ACC112 (cell line): ENCODE results near the gene MTFP1.

Experiments
- H2AFZ ChIP-seq: fragments of 200-600 bp; sonication (generic); one replicate; pipeline ENCODE4 v1.6.0; 2017; ENCODE audit warnings: antibody characterized with exemption, low read length; ENCODE audit not compliant: unreplicated experiment
- H3K27ac ChIP-seq: fragments of 200-600 bp; sonication (generic); 2 replicates; pipeline ENCODE4 v1.5.1; 2014; ENCODE audit warnings: low read depth, mild to moderate bottlenecking, antibody characterized with exemption, low read length, moderate library complexity
- H3K27me3 ChIP-seq: fragments of 200-600 bp; sonication (generic); 2 replicates; pipeline ENCODE4 v1.6.1; 2014; ENCODE audit warnings: mild to moderate bottlenecking, antibody characterized with exemption, low read length, moderate library complexity, mixed read lengths; ENCODE audit not compliant: insufficient read depth
- H3K36me3 ChIP-seq: fragments of 200-600 bp; sonication (generic); 2 replicates; pipeline ENCODE4 v1.6.1; 2016; ENCODE audit warnings: mild to moderate bottlenecking, antibody characterized with exemption, low read length, moderate library complexity, mixed read lengths; ENCODE audit not compliant: insufficient read depth
- H3K4me1 ChIP-seq: fragments of 200-600 bp; sonication (generic); one replicate; pipeline ENCODE4 v1.6.1; 2016; ENCODE audit warnings: low read length, mixed read lengths; ENCODE audit not compliant: insufficient read depth, unreplicated experiment, control insufficient read depth
- H3K4me3 ChIP-seq: fragments of 200-600 bp; sonication (generic); 2 replicates; pipeline ENCODE4 v1.5.1; 2014; ENCODE audit warnings: mild to moderate bottlenecking, low read depth, low read length
- H3K79me2 ChIP-seq: fragments of 200-600 bp; sonication (generic); one replicate; pipeline ENCODE4 v1.6.0; 2016; ENCODE audit warnings: low read length; ENCODE audit not compliant: control insufficient read depth, unreplicated experiment, insufficient read depth

The MTFP1 gene

DNA sequence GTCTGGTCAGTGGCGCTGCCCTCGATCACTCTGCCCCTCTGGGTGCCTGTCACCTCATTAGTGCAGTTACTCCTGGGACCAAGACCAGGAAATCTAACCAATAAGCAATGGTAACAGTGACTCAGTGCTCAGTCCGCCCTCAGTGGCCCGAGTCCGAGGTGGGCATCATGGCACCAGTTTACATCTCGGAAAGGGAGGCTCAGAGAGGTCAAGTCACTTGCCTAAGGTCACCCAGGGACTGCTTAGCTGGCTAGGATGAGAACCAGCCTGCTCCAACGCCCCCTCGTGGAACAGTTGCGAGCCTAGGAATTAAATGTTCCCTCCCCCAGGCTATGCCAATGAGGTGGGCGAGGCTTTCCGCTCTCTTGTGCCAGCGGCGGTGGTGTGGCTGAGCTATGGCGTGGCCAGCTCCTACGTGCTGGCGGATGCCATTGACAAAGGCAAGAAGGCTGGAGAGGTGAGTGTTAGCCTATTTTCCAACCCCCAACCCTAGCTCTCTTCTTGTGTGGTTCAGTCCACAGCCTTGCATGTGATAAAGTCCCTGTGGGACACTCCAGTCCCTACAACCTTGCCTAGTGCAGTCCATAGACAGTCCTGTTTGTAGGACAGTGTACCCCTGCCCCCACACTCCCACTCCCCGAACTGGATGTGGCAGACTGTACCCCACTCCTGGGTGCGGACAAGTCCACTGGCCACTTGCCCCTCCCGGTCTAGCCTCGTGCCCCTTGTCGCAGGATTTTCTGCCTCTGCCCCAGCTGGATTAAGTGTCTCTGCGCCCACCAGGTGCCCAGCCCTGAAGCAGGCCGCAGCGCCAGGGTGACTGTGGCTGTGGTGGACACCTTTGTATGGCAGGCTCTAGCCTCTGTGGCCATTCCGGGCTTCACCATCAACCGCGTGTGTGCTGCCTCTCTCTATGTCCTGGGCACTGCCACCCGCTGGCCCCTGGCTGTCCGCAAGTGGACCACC lies 1.1 kb downstream of the MTFP1 start:
- Histone ChIP-seq H3K27me3 (no peaks in the 10 kb centered on the region), H2AFZ (no peak overlapping the region), H3K27ac (peak overlapping the region; percentile 100), H3K79me2 (peaks cover 6% of the 10 kb centered on the region), H3K4me1 (peaks cover 31% of the 10 kb centered on the region), H3K36me3 (peaks cover 10% of the 10 kb centered on the region; the same call in 1 of the 2 replicates), H3K4me3 (peak overlapping the region; percentile 79)

DNA sequence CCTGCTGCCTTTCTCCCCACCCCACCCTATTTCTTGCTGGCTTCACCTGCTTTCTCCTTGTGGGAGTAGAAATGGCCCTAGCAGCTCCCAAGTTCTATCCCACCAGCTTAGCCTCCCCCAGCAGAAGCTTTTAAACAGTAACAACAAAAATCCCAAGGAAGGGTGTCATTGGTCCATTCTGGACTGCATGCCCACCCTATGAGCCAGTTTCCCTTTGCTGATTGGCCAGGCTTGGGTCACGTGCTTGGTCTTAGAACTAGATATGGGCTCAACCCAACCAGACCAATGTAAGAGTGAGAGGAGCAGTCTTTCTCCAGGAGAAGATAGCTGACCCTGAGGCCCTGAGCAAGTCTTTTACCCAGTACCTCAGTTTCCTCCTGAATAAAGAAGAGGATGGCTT lies 2.3 kb downstream of the MTFP1 start:
- Histone ChIP-seq H3K27ac (no peak overlapping the region), H3K4me3 (no peak overlapping the region), H3K79me2 (no peaks in the 10 kb centered on the region), H2AFZ (no peak overlapping the region), H3K4me1 (peaks cover 20% of the 10 kb centered on the region), H3K36me3 (peaks cover 10% of the 10 kb centered on the region; the same call in 1 of the 2 replicates), H3K27me3 (no peaks in the 10 kb centered on the region)

GRCh38 chr22:30429887-30430286 lies 4.3 kb downstream of the MTFP1 start:
- H3K4me3 ChIP-seq, result no peak overlapping the region
- H3K27ac ChIP-seq, result no peak overlapping the region
- H3K36me3 ChIP-seq, result peaks cover 10% of the 10 kb centered on the region; the same call in 1 of the 2 replicates
- H3K4me1 ChIP-seq, result peaks cover 9% of the 10 kb centered on the region
- no peaks in the 10 kb centered on the region for H3K27me3 ChIP-seq
- no peak overlapping the region for H2AFZ ChIP-seq
- H3K79me2 ChIP-seq, result no peaks in the 10 kb centered on the region

DNA sequence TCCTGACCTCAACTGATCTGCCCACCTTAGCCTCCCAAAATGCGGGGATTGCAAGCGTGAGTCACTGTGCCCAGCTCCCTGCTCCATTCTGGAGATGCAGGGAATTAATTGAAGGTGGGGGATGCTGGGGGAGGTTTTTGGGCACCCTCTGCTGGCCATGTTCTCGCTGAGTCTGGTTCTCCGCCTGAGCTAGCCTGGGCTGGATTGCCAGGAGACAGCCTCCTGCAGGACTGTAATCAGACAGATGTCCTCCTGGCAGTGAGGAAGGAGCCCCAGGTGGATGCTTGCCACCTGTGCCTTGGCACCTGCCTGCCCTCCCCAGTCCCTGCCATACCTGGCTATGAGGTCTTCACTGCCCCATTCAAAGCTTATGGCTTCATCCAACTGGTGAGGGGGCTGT lies 5.4 kb downstream of the MTFP1 start:
- no peaks in the 10 kb centered on the region for H3K27me3 ChIP-seq
- no peak overlapping the region for H2AFZ ChIP-seq
- H3K4me1 ChIP-seq, result peaks cover 6% of the 10 kb centered on the region
- peaks cover 10% of the 10 kb centered on the region; the same call in 1 of the 2 replicates for H3K36me3 ChIP-seq
- no peaks in the 10 kb centered on the region for H3K79me2 ChIP-seq
- H3K4me3 ChIP-seq, result no peak overlapping the region
- no peak overlapping the region for H3K27ac ChIP-seq

DNA sequence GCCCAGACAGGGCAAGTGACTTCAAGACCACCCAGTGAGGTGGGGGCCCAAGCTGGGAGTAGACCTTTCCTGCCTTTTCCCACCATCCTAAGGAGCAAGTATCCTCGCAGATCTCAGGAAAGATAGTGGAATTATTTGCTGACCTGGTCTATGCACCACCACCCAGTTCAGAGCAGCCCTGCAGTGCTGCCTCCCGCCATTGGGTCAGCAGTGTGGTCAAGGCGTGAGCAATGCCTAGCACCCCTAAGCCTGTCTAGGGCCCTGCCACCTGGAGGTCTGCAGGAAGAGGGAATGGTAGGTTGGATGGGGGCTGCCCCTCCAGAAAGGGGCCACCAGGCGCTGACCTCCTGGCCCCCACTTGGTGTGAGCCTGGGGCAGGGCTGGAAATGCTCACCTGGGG lies 6.5 kb downstream of the MTFP1 start:
- Histone ChIP-seq H2AFZ (no peak overlapping the region), H3K36me3 (peaks cover 9% of the 10 kb centered on the region; the same call in 1 of the 2 replicates), H3K27me3 (no peaks in the 10 kb centered on the region), H3K4me1 (peaks cover 2% of the 10 kb centered on the region), H3K79me2 (no peaks in the 10 kb centered on the region), H3K4me3 (no peak overlapping the region), H3K27ac (no peak overlapping the region)

GRCh38 chr22:30432520-30432919 lies 7.0 kb downstream of the MTFP1 start:
- H3K27ac ChIP-seq, result no peak overlapping the region
- no peak overlapping the region for H3K4me3 ChIP-seq
- no peaks in the 10 kb centered on the region for H3K79me2 ChIP-seq
- H3K36me3 ChIP-seq, result peaks cover 4% of the 10 kb centered on the region; the same call in 1 of the 2 replicates
- H2AFZ ChIP-seq, result no peak overlapping the region
- no peaks in the 10 kb centered on the region for H3K27me3 ChIP-seq
- H3K4me1 ChIP-seq, result no peaks in the 10 kb centered on the region

DNA sequence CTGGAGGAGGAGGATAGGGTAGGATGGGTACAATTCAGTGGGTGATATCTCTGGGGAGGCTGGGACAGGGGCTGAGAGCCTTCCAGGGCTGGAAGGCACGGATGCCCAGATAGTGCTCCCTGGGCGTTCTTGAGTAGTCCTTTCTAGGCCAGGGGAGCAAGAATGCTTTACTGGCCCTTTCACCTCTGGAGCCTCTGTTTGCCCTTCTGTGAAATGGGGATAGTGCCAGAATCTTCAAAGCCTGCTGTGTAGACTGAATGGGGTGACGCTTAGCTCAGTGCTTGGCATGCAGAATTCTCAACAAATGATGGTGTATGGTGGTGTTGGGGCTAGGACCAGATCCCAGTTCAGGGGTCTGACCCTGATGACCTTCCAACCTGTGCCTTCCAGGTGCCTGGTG lies 7.7 kb downstream of the MTFP1 start:
- Histone ChIP-seq H2AFZ (no peak overlapping the region), H3K27ac (no peak overlapping the region), H3K4me3 (no peak overlapping the region), H3K4me1 (no peaks in the 10 kb centered on the region), H3K27me3 (no peaks in the 10 kb centered on the region), H3K36me3 (no peaks in the 10 kb centered on the region), H3K79me2 (no peaks in the 10 kb centered on the region)

DNA sequence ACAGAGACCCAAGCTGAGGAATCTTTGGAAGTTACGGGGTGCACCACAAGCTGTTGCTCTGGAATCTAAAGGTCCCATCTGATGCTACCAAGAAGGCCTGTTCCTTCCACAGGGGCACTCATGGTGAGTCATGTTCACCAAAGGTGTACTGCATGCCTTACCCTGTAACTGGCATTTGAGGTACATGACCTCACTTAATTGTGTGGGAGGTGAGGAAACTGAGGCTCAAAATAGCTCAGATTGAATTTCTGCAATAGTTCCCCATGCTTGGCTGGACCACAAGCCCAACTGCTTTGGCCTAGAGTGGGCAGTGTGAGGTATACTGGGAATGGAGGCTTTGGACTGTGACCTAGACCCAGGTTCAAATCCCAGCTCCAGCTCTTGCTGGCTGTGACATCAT lies 8.2 kb downstream of the MTFP1 start:
- Histone ChIP-seq H3K27ac (no peak overlapping the region), H2AFZ (no peak overlapping the region), H3K79me2 (no peaks in the 10 kb centered on the region), H3K36me3 (no peaks in the 10 kb centered on the region), H3K27me3 (no peaks in the 10 kb centered on the region), H3K4me1 (no peaks in the 10 kb centered on the region), H3K4me3 (no peak overlapping the region)

DNA sequence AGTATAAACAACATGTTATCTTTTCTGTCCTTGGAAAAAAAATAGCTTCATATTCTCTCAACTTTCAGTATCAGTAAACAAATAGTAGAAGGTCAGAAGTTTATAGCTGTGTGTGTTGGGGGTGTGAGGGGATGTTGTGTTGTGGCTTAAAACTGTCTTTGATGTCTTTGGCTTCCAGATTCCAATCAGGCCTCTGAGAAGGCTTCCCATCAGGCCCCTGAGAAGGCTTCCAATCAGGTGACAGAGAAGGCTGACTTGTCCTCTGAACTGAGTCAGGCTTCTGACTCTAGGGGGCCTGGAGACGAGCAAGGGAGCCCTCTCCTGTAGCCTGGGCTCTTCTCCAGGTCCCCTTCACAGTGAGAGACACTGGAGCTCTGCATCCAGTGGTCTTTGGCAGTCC lies 9.3 kb downstream of the MTFP1 start:
- no peak overlapping the region for H3K27ac ChIP-seq
- no peak overlapping the region for H2AFZ ChIP-seq
- no peaks in the 10 kb centered on the region for H3K27me3 ChIP-seq
- H3K36me3 ChIP-seq, result no peaks in the 10 kb centered on the region
- H3K4me1 ChIP-seq, result no peaks in the 10 kb centered on the region
- H3K4me3 ChIP-seq, result no peak overlapping the region
- no peaks in the 10 kb centered on the region for H3K79me2 ChIP-seq

DNA sequence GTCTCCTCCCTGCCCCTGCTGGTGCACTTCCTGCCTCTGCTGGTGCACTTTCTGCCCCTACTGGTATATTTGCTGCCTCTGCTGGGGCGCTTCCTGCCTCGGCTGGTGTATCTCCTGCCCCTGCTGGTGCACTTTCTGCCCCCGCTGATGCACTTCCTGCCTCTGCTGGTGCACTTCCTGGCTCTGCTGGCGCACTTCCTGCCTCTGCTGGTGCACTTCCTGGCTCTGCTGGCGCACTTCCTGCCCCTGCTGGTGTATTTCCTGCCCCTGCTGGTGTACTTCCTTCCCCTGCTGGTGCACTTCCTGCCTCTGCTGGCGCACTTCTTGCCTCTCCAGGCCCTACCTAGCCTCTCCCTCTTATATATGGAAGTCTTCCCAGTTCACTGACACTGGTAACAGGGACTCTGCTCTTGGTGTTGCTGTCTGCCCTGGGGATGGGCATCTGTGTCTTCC lies 10.1 kb downstream of the MTFP1 start:
- H3K4me3 ChIP-seq, result no peak overlapping the region
- no peaks in the 10 kb centered on the region for H3K4me1 ChIP-seq
- no peaks in the 10 kb centered on the region for H3K36me3 ChIP-seq
- no peak overlapping the region for H2AFZ ChIP-seq
- H3K27ac ChIP-seq, result no peak overlapping the region
- no peaks in the 10 kb centered on the region for H3K27me3 ChIP-seq
- H3K79me2 ChIP-seq, result no peaks in the 10 kb centered on the region

GRCh38 chr22:30436196-30436595 lies 10.6 kb downstream of the MTFP1 start:
- H3K27me3 ChIP-seq, result no peaks in the 10 kb centered on the region
- no peak overlapping the region for H3K4me3 ChIP-seq
- H3K36me3 ChIP-seq, result no peaks in the 10 kb centered on the region
- no peak overlapping the region for H3K27ac ChIP-seq
- no peak overlapping the region for H2AFZ ChIP-seq
- no peaks in the 10 kb centered on the region for H3K4me1 ChIP-seq
- no peaks in the 10 kb centered on the region for H3K79me2 ChIP-seq
